Measurements from ENCODE around the gene THOC5.
A peak's percentile ranks its signal among the peaks of the same experiment; 100 is the strongest.
"Not testable (repeated sequence)": the region's sequence is repeated elsewhere in the genome, so short reads cannot be mapped to it uniquely, and the experiment has no call there.

The THOC5 gene

DNA sequence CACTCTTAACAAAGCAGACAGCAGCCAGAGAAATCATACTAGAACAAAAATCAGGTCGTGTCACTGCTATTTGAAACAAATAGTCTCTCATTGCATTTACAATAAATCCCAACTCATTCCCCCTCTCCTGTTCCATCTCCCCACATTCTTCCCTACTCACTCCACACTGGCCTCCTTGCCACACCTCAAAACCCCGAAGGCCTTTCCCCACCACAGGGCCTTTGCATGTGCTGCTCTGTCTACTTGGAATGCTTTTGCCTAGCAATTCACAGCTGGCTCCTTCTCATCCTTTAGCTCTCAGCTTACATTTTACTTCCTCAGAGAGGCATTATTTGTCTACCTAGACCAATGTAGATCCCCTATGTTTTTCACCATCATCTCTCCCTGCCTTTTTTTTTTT is 6.3 kb upstream of the THOC5 start:
- H3K36me3 ChIP-seq (ENCODE audit: control insufficient read depth, insufficient read depth, low read length), result no peaks in the 10 kb centered on the region

DNA sequence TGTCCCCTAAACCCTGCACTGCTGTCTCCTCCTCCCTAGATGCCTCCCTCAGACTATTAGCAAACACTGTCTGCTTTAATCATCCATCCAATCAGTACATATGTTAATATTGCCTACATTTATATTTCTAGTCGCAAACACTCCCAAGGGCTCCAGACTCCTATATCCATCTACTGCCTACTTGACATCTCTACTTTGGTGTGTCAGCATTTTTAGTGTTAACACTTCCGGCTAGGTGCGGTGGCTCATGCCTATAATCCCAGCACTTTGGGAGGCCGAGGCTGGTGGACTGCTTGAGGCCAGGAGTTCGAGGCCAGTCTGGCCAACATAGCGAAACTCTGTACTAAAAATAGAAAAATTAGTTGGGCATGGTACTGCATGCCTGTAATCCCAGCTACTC is 5.5 kb upstream of the THOC5 start:
- Histone ChIP-seq H3K79me2 (no peaks in the 10 kb centered on the region), H3K4me3 (ENCODE audit: low read depth, low read length) (no peak overlapping the region), H3K9ac (no peak overlapping the region), H3K9me3 (ENCODE audit: control insufficient read depth, low read length) (no peaks in the 10 kb centered on the region), H3K27ac (no peak overlapping the region), H3K36me3 (ENCODE audit: control insufficient read depth, insufficient read depth, low read length) (no peaks in the 10 kb centered on the region), H3K4me1 (no peaks in the 10 kb centered on the region), H3K4me2 (ENCODE audit: low read length) (no peak overlapping the region), H2AFZ (no peak overlapping the region), H3K27me3 (ENCODE audit: control insufficient read depth, insufficient read depth, low read length) (no peaks in the 10 kb centered on the region)
- TF ChIP-seq, protein P1, sequence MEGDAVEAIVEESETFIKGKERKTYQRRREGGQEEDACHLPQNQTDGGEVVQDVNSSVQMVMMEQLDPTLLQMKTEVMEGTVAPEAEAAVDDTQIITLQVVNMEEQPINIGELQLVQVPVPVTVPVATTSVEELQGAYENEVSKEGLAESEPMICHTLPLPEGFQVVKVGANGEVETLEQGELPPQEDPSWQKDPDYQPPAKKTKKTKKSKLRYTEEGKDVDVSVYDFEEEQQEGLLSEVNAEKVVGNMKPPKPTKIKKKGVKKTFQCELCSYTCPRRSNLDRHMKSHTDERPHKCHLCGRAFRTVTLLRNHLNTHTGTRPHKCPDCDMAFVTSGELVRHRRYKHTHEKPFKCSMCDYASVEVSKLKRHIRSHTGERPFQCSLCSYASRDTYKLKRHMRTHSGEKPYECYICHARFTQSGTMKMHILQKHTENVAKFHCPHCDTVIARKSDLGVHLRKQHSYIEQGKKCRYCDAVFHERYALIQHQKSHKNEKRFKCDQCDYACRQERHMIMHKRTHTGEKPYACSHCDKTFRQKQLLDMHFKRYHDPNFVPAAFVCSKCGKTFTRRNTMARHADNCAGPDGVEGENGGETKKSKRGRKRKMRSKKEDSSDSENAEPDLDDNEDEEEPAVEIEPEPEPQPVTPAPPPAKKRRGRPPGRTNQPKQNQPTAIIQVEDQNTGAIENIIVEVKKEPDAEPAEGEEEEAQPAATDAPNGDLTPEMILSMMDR (IDR thresholded peaks at IDR 0.05), result no peak

More for the DNA sequence above, 6.3 kb upstream of the THOC5 start:
- Histone ChIP-seq H3K4me1 (no peaks in the 10 kb centered on the region), H3K9me3 (ENCODE audit: control insufficient read depth, low read length) (no peaks in the 10 kb centered on the region), H3K4me2 (ENCODE audit: low read length) (no peak overlapping the region), H2AFZ (no peak overlapping the region), H3K27me3 (ENCODE audit: control insufficient read depth, insufficient read depth, low read length) (no peaks in the 10 kb centered on the region), H3K27ac (no peak overlapping the region), H3K4me3 (ENCODE audit: low read depth, low read length) (no peak overlapping the region), H3K79me2 (no peaks in the 10 kb centered on the region), H3K9ac (no peak overlapping the region)
- TF ChIP-seq, protein P1 (IDR thresholded peaks at IDR 0.05), result no peak

DNA sequence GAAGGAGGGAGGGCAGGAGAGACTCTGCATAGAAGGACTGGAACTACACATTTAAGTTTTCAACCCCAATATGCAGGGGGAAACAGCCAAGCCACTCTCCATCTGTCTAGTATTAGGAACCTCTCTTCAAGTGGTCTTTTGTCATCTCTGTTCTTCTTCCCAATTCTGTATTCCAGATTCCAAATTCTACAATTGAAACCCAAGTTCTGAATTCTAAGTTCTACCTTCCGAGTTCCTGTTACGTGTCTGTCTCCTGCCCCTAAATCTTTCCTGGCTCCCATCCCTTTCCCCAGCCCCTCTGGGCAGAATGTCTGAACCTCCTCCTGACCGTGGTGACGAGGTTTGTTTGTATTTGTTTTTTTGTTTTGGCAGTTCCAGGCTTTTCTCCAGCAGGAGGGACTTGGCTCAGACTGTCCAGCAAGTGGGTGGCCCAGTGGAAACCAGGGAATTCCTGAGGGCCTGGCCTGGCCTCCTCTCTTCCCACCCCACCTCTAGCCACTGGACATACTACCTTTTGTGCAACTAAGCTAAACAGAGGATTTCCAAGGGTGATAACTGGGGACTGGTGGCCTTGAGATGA is 1.6 kb upstream of the THOC5 start:
- Histone ChIP-seq H3K4me3 (ENCODE audit: low read depth, low read length) (no peak overlapping the region), H3K27ac (no peak overlapping the region), H3K36me3 (ENCODE audit: control insufficient read depth, insufficient read depth, low read length) (no peaks in the 10 kb centered on the region), H2AFZ (no peak overlapping the region), H3K9ac (no peak overlapping the region), H3K79me2 (no peaks in the 10 kb centered on the region), H3K27me3 (ENCODE audit: control insufficient read depth, insufficient read depth, low read length) (no peaks in the 10 kb centered on the region), H3K4me1 (no peaks in the 10 kb centered on the region), H3K9me3 (ENCODE audit: control insufficient read depth, low read length) (no peaks in the 10 kb centered on the region), H3K4me2 (ENCODE audit: low read length) (peak overlapping the region; percentile 44)
- TF ChIP-seq, protein P1 (IDR thresholded peaks at IDR 0.05), result no peak

DNA sequence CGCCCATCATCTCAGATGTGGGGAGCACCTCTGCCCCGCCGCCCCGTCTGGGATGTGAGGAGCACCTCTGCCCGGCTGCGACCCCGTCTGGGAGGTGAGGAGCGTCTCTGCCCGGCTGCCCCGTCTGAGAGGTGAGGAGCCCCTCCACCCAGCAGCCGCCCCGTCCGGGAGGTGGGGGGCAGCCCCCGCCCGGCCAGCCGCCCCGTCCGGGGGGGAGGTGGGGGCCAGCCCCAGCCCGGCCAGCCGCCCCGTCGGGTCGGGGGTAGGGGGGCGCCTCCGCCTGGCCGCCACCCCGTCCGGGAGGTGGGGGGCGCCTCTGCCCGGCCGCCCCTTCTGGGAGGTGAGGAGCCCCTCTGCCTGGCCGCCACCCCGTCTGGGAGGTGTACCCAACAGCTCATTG is 1.2 kb downstream of the THOC5 start:
- H2AFZ ChIP-seq; H3K36me3 ChIP-seq (ENCODE audit: control insufficient read depth, insufficient read depth, low read length): not testable (repeated sequence)

DNA sequence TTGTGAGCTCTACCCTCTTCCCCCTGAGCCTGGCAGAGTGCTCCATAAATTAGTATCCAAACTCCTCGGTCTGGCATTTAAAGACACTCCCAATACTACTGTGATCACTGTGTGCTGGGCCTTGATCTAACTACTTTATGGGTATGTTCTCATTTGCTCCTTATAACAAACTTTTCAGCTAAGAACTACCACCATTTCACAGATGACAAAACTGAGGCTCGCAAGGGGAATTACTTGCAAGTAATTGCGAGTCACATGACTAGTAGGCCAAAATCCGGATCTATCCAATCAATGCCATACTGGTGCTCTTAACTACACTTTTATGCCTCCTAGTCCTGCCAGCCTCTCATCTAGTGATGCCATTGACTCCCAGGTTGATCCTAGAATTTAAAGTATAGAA is 3.6 kb downstream of the THOC5 start:
- H3K36me3 ChIP-seq (ENCODE audit: control insufficient read depth, insufficient read depth, low read length), result no peaks in the 10 kb centered on the region
- no peaks in the 10 kb centered on the region for H3K4me1 ChIP-seq
- H3K9ac ChIP-seq, result no peak overlapping the region
- TF ChIP-seq, protein P1 (IDR thresholded peaks at IDR 0.05), result no peak
- no peaks in the 10 kb centered on the region for H3K9me3 ChIP-seq (ENCODE audit: control insufficient read depth, low read length)
- no peaks in the 10 kb centered on the region for H3K79me2 ChIP-seq
- H3K27me3 ChIP-seq (ENCODE audit: control insufficient read depth, insufficient read depth, low read length), result no peaks in the 10 kb centered on the region
- no peak overlapping the region for H2AFZ ChIP-seq
- no peak overlapping the region for H3K27ac ChIP-seq
- H3K4me3 ChIP-seq (ENCODE audit: low read depth, low read length), result no peak overlapping the region
- H3K4me2 ChIP-seq (ENCODE audit: low read length), result no peak overlapping the region

More for the DNA sequence above, 1.2 kb downstream of the THOC5 start:
- H3K27ac ChIP-seq; H3K4me1 ChIP-seq; H3K27me3 ChIP-seq (ENCODE audit: control insufficient read depth, insufficient read depth, low read length); H3K9me3 ChIP-seq (ENCODE audit: control insufficient read depth, low read length); H3K4me2 ChIP-seq (ENCODE audit: low read length); H3K4me3 ChIP-seq (ENCODE audit: low read depth, low read length); H3K79me2 ChIP-seq; H3K9ac ChIP-seq: not testable (repeated sequence)

DNA sequence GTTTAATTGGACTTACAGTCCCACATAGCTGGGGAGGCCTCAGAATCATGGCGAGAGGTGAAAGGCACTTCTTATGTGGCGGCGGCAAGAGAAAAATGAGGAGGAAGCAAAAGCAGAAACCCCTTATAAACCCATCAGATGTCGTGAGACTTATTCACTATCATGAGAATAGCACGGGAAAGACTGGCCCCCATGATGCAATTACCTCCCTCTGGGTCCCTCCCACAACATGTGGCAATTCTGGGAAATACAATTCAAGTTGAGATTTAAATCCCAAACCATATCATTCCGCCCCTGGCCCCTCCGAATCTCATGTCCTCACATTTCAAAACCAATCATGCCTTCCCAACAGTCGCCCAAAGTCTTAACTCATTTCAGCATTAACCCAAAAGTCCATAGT is 8.5 kb downstream of the THOC5 start:
- not testable (repeated sequence) for H3K36me3 ChIP-seq (ENCODE audit: control insufficient read depth, insufficient read depth, low read length); H3K9me3 ChIP-seq (ENCODE audit: control insufficient read depth, low read length); H3K27ac ChIP-seq; H3K4me2 ChIP-seq (ENCODE audit: low read length); H3K79me2 ChIP-seq; H2AFZ ChIP-seq; H3K4me3 ChIP-seq (ENCODE audit: low read depth, low read length); H3K4me1 ChIP-seq; H3K27me3 ChIP-seq (ENCODE audit: control insufficient read depth, insufficient read depth, low read length); H3K9ac ChIP-seq

All from parathyroid adenoma (tissue), 2 donors.